IMR-90 (cell line): ENCODE results near the gene SPINT3. TPM values are rescaled to one million over a fixed set of nuclear protein-coding genes. Genes with fewer than 3 reads are reported as not detected.

Experiments used
- ATAC-seq: fragments of 200-7000 bp; cut with Tn5 transposase; 2 replicates; pipeline ENCODE4 v1.9.1; 2020; ENCODE audit warnings: low read depth, mild to moderate bottlenecking, moderate library complexity
- BruUV-seq: library from RNA; stranded (reverse); fragments of 400-500 nt; replicated peaks from 2 replicates; lab custom pipeline; 2021; lab: Mats Ljungman, UMichigan
- CTCF ChIA-PET: fragments of 300-600 bp; formaldehyde crosslinking; extraction: SDS; loops from one replicate; lab custom pipeline; 2021; ENCODE audit warnings: antibody characterized with exemption; lab: Yijun Ruan, JAX
- POLR2A ChIA-PET: fragments of 300-600 bp; sonication (Branson Sonifier 250); formaldehyde crosslinking; loops from one replicate; lab custom pipeline; 2022; ENCODE audit warnings: antibody characterized with exemption; ENCODE audit not compliant: unreplicated experiment; lab: Charles Lee
- DNase-seq: peaks from one replicate; pipeline ENCODE4 v3.0.0; 2013
- H2AFZ ChIP-seq: replicated peaks from 2 replicates; pipeline ENCODE3; 2013; ENCODE audit warnings: low read length, mild to moderate bottlenecking; ENCODE audit not compliant: poor library complexity
- H2AK5ac ChIP-seq: 2 replicates; pipeline ENCODE4 v1.6.1; 2013; ENCODE audit warnings: low read depth, low read length, inconsistent platforms
- H2AK9ac ChIP-seq: replicated peaks from 2 replicates; pipeline ENCODE3; 2013; ENCODE audit warnings: mild to moderate bottlenecking, low read depth, low read length, moderate library complexity; ENCODE audit not compliant: poor library complexity
- H2BK120ac ChIP-seq: 2 replicates; pipeline ENCODE4 v1.6.1; 2013; ENCODE audit warnings: low read depth, low read length, inconsistent platforms
- H2BK15ac ChIP-seq: 3 replicates; pipeline ENCODE4 v1.6.1; 2013; ENCODE audit warnings: low read depth, low read length, inconsistent platforms
- H2BK20ac ChIP-seq: 2 replicates; pipeline ENCODE4 v1.6.1; 2013; ENCODE audit warnings: low read depth, mild to moderate bottlenecking, inconsistent platforms, low read length, moderate library complexity
- H2BK5ac ChIP-seq: 2 replicates; pipeline ENCODE4 v1.6.1; 2013; ENCODE audit warnings: mild to moderate bottlenecking, low read depth, low read length, inconsistent platforms; ENCODE audit not compliant: poor library complexity, severe bottlenecking
- H3K14ac ChIP-seq: replicated peaks from 2 replicates; pipeline ENCODE4 v1.6.1; 2013; ENCODE audit warnings: low read depth, low read length, inconsistent platforms
- H3K18ac ChIP-seq: 2 replicates; pipeline ENCODE4 v1.6.1; 2013; ENCODE audit warnings: low read depth, low read length, control low read depth
- H3K23ac ChIP-seq: 2 replicates; pipeline ENCODE4 v1.6.1; 2013; ENCODE audit warnings: low read depth, low read length, inconsistent platforms
- H3K27ac ChIP-seq: 2 replicates; pipeline ENCODE4 v1.5.1; 2013; ENCODE audit warnings: mild to moderate bottlenecking, control low read depth, low read length; ENCODE audit not compliant: insufficient read depth
- H3K27me3 ChIP-seq: 2 replicates; pipeline ENCODE4 v1.6.1; 2013; ENCODE audit warnings: low read length; ENCODE audit not compliant: control insufficient read depth, insufficient read depth
- H3K36me3 ChIP-seq: 2 replicates; pipeline ENCODE4 v1.6.1; 2013; ENCODE audit warnings: low read length, mixed read lengths; ENCODE audit not compliant: control insufficient read depth, insufficient read depth
- H3K4ac ChIP-seq: 2 replicates; pipeline ENCODE4 v1.6.1; 2013; ENCODE audit warnings: low read depth, low read length, inconsistent platforms
- H3K4me1 ChIP-seq: 2 replicates; pipeline ENCODE4 v1.6.1; 2013; ENCODE audit warnings: low read length, mixed read lengths; ENCODE audit not compliant: control insufficient read depth, insufficient read depth
- H3K4me2 ChIP-seq: 2 replicates; pipeline ENCODE4 v1.6.1; 2013; ENCODE audit warnings: low read depth, mild to moderate bottlenecking, control low read depth, low read length, moderate library complexity
- H3K4me3 ChIP-seq: 2 replicates; pipeline ENCODE4 v1.5.1; 2013; ENCODE audit warnings: low read depth, mild to moderate bottlenecking, control low read depth, low read length, moderate library complexity; ENCODE audit not compliant: insufficient read depth
- H3K56ac ChIP-seq: 2 replicates; pipeline ENCODE4 v1.6.1; 2013; ENCODE audit warnings: low read length, inconsistent platforms; ENCODE audit not compliant: insufficient read depth; ENCODE audit errors: extremely low read depth
- H3K79me1 ChIP-seq, 2 experiments: 2 replicates each; pipeline ENCODE4 v1.6.1; 2013; ENCODE audit warnings: low read length in 2 of 2, inconsistent platforms in 1 of 2, low read depth in 1 of 2
- H3K9ac ChIP-seq: 2 replicates; pipeline ENCODE4 v1.6.1; 2013; ENCODE audit warnings: low read depth, low read length, control low read depth
- H3K9me1 ChIP-seq: 2 replicates; pipeline ENCODE4 v1.6.1; 2013; ENCODE audit warnings: low read length, inconsistent platforms; ENCODE audit not compliant: insufficient read depth
- H3K9me3 ChIP-seq: 2 replicates; pipeline ENCODE4 v1.6.1; 2013; ENCODE audit warnings: low read length; ENCODE audit not compliant: control insufficient read depth, insufficient read depth
- H4K20me1 ChIP-seq: 2 replicates; pipeline ENCODE4 v1.6.1; 2013; ENCODE audit warnings: low read length, inconsistent platforms; ENCODE audit not compliant: insufficient read depth
- H4K5ac ChIP-seq: 2 replicates; pipeline ENCODE4 v1.6.1; 2013; ENCODE audit warnings: mild to moderate bottlenecking, low read depth, low read length, control low read depth
- H4K8ac ChIP-seq, 2 experiments: 2 replicates each; pipeline ENCODE4 v1.6.1; 2013; ENCODE audit warnings: low read depth in 2 of 2, low read length in 2 of 2, control low read depth in 1 of 2, inconsistent platforms in 1 of 2
- H4K91ac ChIP-seq: 2 replicates; pipeline ENCODE4 v1.6.1; 2013; ENCODE audit warnings: low read depth, low read length, inconsistent platforms; ENCODE audit not compliant: insufficient read depth
- BHLHE40 ChIP-seq: fragments of 150-350 bp; IDR thresholded peaks from 2 replicates; pipeline ENCODE4 v1.6.1; 2016; ENCODE audit warnings: mild to moderate bottlenecking, low read depth, low read length
- NFE2L2 ChIP-seq: fragments of 150-350 bp; IDR thresholded peaks from 2 replicates; pipeline ENCODE4 v1.6.1; 2016; ENCODE audit warnings: low read depth, mild to moderate bottlenecking, low read length
- RFX5 ChIP-seq: IDR thresholded peaks from 2 replicates; pipeline ENCODE4 v1.8.0; 2012; ENCODE audit warnings: low read depth, mild to moderate bottlenecking, low read length, moderate library complexity
- whole genome bisulfite sequencing, 2 experiments: methylation state at CpG; one replicate each; pipeline versions ENCODE4 v1.1.5 to v1.1.7; 2013; ENCODE audit warnings: missing lambda C conversion rate in 2 of 2; ENCODE audit not compliant: insufficient read length in 1 of 2; ENCODE audit errors: extremely low coverage in 2 of 2; 5-methylcytosine and 5-hydroxymethylcytosine counted together
- dilution Hi-C: fragments of 300-500 bp; cut with HindIII; formaldehyde crosslinking; loops from one replicate; pipeline ENCODE4 v1.14.3; 2018; ENCODE audit warnings: low sequenced_read_pairs; ENCODE audit not compliant: unreplicated experiment
- in situ Hi-C: fragments of 300-500 bp; cut with MboI; formaldehyde crosslinking; loops from 3 replicates; pipeline ENCODE4 v1.14.3; 2019; ENCODE audit warnings: low sequenced_read_pairs, inconsistent platforms, mixed read lengths
- intact Hi-C: fragments of 100-400 bp; cut with micrococcal nuclease; formaldehyde crosslinking; loops from 2 replicates; pipeline ENCODE4 v1.10.0; 2022
- polyA plus RNA-seq, 3 experiments: library from polyadenylated mRNA; depleted of rRNA; stranded (reverse); fragments of >200 nt; gene quantifications; 2 replicates each; pipeline ENCODE4 v1.2.3, GENCODE V29; 2012; ENCODE audit warnings: low replicate concordance in 1 of 3
- total RNA-seq: library from RNA; depleted of rRNA; stranded (reverse); fragments of >200 nt; gene quantifications from 2 replicates; pipeline ENCODE4 v1.2.3, GENCODE V29; 2012
- TF ChIP-seq, protein P1 (sequence below): fragments of 150-350 bp; IDR thresholded peaks from 2 replicates; pipeline ENCODE4 v1.6.1; 2017; ENCODE audit warnings: mild to moderate bottlenecking, antibody characterized with exemption, low read length, low read depth

SPINT3 gene
- total and polyA plus RNA-seq, 2 of the 4 experiments (the other 2 are of a cell fraction), result not detected

DNA sequence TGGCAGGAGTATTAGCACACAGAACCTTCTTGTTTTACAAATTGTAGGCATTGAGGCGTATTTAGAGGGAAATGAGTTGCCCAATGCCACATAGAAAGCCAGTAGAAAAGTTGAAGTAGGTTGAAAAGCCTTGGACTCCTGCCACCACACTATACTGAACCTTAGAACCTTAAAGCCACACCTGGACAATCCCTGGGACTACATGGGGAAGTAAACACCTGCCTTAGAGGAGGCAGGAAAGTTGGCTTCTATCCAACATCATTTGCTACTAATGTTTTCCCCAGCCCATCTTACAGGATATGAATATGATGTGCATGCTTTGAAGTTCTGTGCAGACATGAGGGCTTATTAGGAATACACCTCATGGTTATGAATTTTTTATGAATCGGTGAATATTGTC lies 37.0 kb upstream of the SPINT3 start:
- Histone ChIP-seq H3K9me3 (no peaks in the 10 kb centered on the region), H4K8ac (no peak overlapping the region), H2AK9ac (no peak overlapping the region), H2BK15ac (no peak overlapping the region), H3K4ac (no peak overlapping the region), H3K56ac (no peak overlapping the region), H3K27me3 (peaks cover under 1% of the 10 kb centered on the region), H2BK120ac (no peak overlapping the region), H2BK5ac (no peak overlapping the region), H4K20me1 (no peaks in the 10 kb centered on the region), H3K9ac (no peak overlapping the region), H4K91ac (no peak overlapping the region), H3K36me3 (no peaks in the 10 kb centered on the region), H3K27ac (no peak overlapping the region), H3K14ac (no peak overlapping the region), H4K5ac (no peak overlapping the region), H3K23ac (no peak overlapping the region), H2AK5ac (no peak overlapping the region), H3K9me1 (no peaks in the 10 kb centered on the region), H3K18ac (no peak overlapping the region), H2AFZ (no peak overlapping the region), H2BK20ac (no peak overlapping the region), H3K4me1 (no peaks in the 10 kb centered on the region), H3K79me1 (no peaks in the 10 kb centered on the region), H3K4me2 (no peak overlapping the region), H3K4me3 (no peak overlapping the region)
- dilution Hi-C loops, result no loop called here
- DNase-seq, result no peak
- in situ Hi-C loops, result no loop called here
- WGBS, 2 experiments, result 43% methylated on average over 1 of the region's 2 CpGs; no CpG with 5 or more reads in 1 of the 2 experiments
- ATAC-seq, result no peak
- intact Hi-C loops, result no loop called here
- TF ChIP-seq NFE2L2 (no peak), RFX5 (no peak), BHLHE40 (no peak)
- TF ChIP-seq, protein P1, sequence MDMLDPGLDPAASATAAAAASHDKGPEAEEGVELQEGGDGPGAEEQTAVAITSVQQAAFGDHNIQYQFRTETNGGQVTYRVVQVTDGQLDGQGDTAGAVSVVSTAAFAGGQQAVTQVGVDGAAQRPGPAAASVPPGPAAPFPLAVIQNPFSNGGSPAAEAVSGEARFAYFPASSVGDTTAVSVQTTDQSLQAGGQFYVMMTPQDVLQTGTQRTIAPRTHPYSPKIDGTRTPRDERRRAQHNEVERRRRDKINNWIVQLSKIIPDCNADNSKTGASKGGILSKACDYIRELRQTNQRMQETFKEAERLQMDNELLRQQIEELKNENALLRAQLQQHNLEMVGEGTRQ, result no peak
- BruUV-seq, result no TSS peak
- CTCF ChIA-PET, result no interaction called here
- POLR2A ChIA-PET, result no interaction called here
